ENCODE measurements around the gene RPS2.
A peak's percentile ranks its signal among the peaks of the same experiment; 100 is the strongest.
"Not testable (repeated sequence)": the region's sequence is repeated elsewhere in the genome, so short reads cannot be mapped to it uniquely, and the experiment has no call there.

The RPS2 gene

DNA sequence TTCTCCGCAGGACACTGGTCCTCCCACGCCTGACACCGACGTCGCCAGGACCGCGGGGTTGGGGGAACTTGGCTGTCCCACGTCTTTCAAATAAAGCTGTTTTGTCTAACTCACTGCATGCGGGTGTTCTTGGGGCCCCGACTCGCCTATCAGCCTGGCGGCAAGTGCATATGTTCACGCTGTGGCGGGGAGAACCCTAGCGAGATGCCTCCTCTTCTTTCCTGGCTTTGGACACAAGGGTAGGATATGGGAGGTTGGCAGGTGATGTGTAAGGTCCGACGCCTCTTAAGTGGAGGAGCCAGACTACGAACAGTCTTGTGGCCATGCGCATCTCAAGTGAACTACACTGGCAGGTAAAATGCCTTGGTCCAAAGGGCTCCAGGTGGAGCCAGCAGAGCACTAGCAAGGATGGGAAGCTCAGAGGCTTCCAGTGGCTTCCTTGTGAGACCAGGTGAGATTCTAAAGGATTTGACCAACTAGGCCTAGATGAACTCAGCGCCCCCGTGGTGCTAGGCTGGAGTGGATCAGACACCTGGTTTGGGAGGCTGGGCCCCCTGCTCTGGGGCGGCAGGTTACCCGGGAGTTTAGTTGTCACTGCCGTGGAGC lies 873 bp upstream of the RPS2 start:
- H3K4me3 ChIP-seq (ENCODE audit: low read depth, low read length): peak overlapping the region; percentile 96
- TF ChIP-seq CTCF (IDR thresholded peaks at IDR 0.05; ENCODE audit: control insufficient read depth, extremely low read depth, insufficient read depth): no peak
- no peak for DNase-seq (ENCODE audit: low read depth)

DNA sequence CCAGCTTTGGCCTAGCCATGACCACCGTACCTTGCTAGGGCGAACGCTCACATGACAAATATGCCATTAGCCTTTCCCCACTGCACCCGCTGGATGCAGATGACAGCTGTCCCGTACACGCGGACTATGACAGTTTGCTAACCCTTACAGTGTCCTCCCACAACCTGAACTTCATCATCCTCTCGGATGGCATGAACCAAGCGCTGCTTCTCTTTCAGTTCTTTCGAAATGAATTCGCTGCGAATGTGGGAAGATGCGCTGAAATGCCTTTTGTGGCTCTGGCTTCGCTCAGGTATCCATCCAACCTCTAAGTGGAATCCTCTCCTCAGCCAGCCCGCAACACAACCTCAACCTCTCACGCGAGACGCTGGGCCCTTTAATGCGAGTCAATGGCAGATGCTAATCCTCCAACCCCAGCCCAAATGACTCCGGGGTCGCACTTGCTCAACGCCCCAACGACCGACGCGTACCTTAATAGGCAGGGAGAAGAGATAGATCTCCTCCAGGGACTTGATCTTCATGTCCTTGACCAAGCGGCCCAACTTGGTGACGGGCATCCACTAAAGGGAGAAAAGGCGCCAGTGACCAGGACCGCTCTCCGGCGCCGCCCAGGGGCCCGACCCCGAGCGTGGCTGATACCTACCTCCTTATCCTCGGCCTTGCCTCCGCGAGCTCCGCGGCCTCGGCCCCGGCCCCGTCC lies 670 bp downstream of the RPS2 start:
- H3K4me3 ChIP-seq (ENCODE audit: low read depth, low read length): peak overlapping the region; percentile 96
- peak; percentile 28; the same call in 1 of the 2 replicates for TF ChIP-seq CTCF (IDR thresholded peaks at IDR 0.05; ENCODE audit: control insufficient read depth, extremely low read depth, insufficient read depth)
- no peak for DNase-seq (ENCODE audit: low read depth)

GRCh38 chr16:1962161-1963153 lies 2.2 kb downstream of the RPS2 start:
- H3K4me3 ChIP-seq (ENCODE audit: low read depth, low read length): peak overlapping the region; percentile 96
- DNase-seq (ENCODE audit: low read depth): not testable (repeated sequence)

DNA sequence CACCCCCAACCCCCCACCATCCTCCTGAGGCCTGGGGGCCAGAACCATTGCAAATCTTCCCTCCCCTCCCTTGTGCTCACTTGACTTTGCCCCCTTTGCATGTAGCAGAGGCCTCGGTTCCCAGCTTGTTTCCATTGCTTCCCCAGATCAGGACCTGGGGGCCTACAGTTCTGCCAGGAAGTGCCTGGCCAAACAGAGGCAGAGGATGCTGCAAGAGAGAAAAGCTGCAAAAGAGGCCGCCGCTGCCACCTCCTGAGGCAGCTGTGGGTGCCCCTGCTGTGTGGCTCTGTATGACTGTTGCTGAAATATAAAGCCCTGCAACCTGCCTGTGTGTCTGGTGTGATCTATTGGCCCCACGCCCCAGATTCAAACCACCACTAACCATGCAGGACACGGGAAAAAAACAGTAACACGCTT lies 3.0 kb downstream of the RPS2 start:
- no peak overlapping the region for H3K4me3 ChIP-seq (ENCODE audit: low read depth, low read length)
- no peak for TF ChIP-seq CTCF (IDR thresholded peaks at IDR 0.05; ENCODE audit: control insufficient read depth, extremely low read depth, insufficient read depth)
- no peak for DNase-seq (ENCODE audit: low read depth)

- no peak for DNase-seq (ENCODE audit: low read depth)
- TF ChIP-seq CTCF (IDR thresholded peaks at IDR 0.05; ENCODE audit: control insufficient read depth, extremely low read depth, insufficient read depth): no peak
- H3K4me3 ChIP-seq (ENCODE audit: low read depth, low read length): peak overlapping the region; percentile 88
Observed at GRCh38 chr16:1960665-1961630, 3.7 kb downstream of the RPS2 start.

DNA sequence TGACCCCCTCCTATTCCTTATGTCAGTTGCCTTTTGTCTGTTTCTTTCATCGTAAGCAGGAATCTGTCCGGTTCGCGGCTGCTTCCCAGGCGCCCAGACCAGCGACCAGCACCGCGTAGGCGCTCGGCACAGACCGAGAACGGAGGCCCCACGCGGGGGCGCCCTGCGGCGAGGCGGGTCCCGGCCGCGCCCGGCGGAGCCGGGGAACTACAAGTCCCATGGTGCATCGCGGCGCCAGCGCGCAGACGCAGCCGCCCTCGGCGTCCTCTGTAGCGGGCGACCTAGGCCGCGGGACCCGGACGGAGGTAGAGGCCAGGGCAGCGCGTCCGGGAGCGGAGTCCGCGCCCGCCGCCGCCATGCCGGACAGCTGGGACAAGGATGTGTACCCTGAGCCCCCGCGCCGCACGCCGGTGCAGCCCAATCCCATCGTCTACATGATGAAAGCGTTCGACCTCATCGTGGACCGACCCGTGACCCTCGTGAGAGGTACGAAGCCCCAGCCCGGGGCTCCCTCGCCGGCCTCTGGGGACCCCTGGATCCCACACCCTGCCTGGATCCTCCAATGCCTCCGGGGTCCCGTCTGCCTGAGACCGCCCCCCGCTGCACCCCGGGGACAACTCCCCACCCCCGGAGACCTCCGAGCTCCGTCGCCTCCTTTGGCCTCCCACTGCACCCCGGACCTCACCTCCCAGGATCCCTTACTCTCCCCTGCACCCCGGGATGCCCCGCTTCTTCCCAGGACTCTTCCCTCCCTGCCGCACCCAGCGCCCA lies 5.2 kb downstream of the RPS2 start, which contains the start of gene NDUFB10:
Gene NDUFB10 (plus strand): TSS at position 270 of the 771 bp plus-strand sequence. CDS start 87 bp downstream, at position 357.
- peak within 1 kb of the TSS; percentile 88 for H3K4me3 ChIP-seq (ENCODE audit: low read depth, low read length)
- peak; percentile 85 for TF ChIP-seq CTCF (IDR thresholded peaks at IDR 0.05; ENCODE audit: control insufficient read depth, extremely low read depth, insufficient read depth)
- DNase-seq (ENCODE audit: low read depth): peak; percentile 77

All from LNCaP clone FGC (cell line).